SK-N-SH treated with all-trans-retinoic acid at 6 μM for 48 hours (cell line): ENCODE measurements around the gene GFI1B.

ENCODE experiments used
- ARNTL ChIP-seq: fragments of 450-650 bp; formaldehyde crosslinking; IDR thresholded peaks from 2 replicates; pipeline ENCODE4 v1.5.0; 2020; ENCODE audit warnings: low read depth, mild to moderate bottlenecking, moderate library complexity, borderline replicate concordance
- CSDC2 ChIP-seq: fragments of 250-450 bp; sonication (Bioruptor Pico); IDR thresholded peaks from 2 replicates; pipeline ENCODE4 v1.5.0; 2020; ENCODE audit warnings: mild to moderate bottlenecking, moderate library complexity
- GLIS3 ChIP-seq: fragments of 250-450 bp; sonication (Bioruptor Pico); IDR thresholded peaks from 2 replicates; pipeline ENCODE4 v1.5.0; 2020; ENCODE audit warnings: mild to moderate bottlenecking, moderate library complexity
- ISL1 ChIP-seq: fragments of 250-450 bp; sonication (Bioruptor Pico); IDR thresholded peaks from 2 replicates; pipeline ENCODE4 v2.1.2; 2022; ENCODE audit warnings: mild to moderate bottlenecking, moderate library complexity
- OSR1 ChIP-seq: fragments of 250-450 bp; sonication (Bioruptor Pico); IDR thresholded peaks from 2 replicates; pipeline ENCODE4 v1.8.0; 2022; ENCODE audit warnings: moderate library complexity, mild to moderate bottlenecking, inconsistent platforms
- RARB ChIP-seq: fragments of 250-450 bp; sonication (Bioruptor Pico); IDR thresholded peaks from 2 replicates; pipeline ENCODE4 v1.8.0; 2021; ENCODE audit warnings: mild to moderate bottlenecking, moderate library complexity
- SNAI2 ChIP-seq: fragments of 250-450 bp; sonication (Bioruptor Pico); IDR thresholded peaks from 2 replicates; pipeline ENCODE4 v1.5.0; 2020; ENCODE audit warnings: mild to moderate bottlenecking, moderate library complexity
- TCF4 ChIP-seq: fragments of 250-450 bp; sonication (Bioruptor Pico); IDR thresholded peaks from 2 replicates; pipeline ENCODE4 v1.8.0; 2021; ENCODE audit warnings: mild to moderate bottlenecking, moderate library complexity, borderline replicate concordance
- TSHZ2 ChIP-seq: fragments of 250-450 bp; sonication (Bioruptor Pico); IDR thresholded peaks from 2 replicates; pipeline ENCODE4 v1.5.0; 2020; ENCODE audit warnings: mild to moderate bottlenecking, moderate library complexity
- ZFP3 ChIP-seq: fragments of 250-450 bp; sonication (Bioruptor Pico); IDR thresholded peaks from 2 replicates; pipeline ENCODE4 v1.5.0; 2020; ENCODE audit warnings: mild to moderate bottlenecking, moderate library complexity
- ZFP30 ChIP-seq: fragments of 450-650 bp; formaldehyde crosslinking; IDR thresholded peaks from 2 replicates; pipeline ENCODE4 v1.5.0; 2022; ENCODE audit warnings: mild to moderate bottlenecking, moderate library complexity
- ZNF70 ChIP-seq: fragments of 450-650 bp; formaldehyde crosslinking; IDR thresholded peaks from 2 replicates; pipeline ENCODE4 v1.5.0; 2020; ENCODE audit warnings: mild to moderate bottlenecking, moderate library complexity

GRCh38 chr9:132947756-132948155 lies 30.7 kb upstream of the GFI1B start:
- TF ChIP-seq OSR1 (no peak), ZFP30 (CRISPR knock-in tag) (no peak), ARNTL (no peak), ISL1 (CRISPR knock-in tag) (no peak), RARB (no peak), GLIS3 (CRISPR knock-in tag) (no peak), TSHZ2 (CRISPR knock-in tag) (no peak), ZFP3 (CRISPR knock-in tag) (no peak), SNAI2 (CRISPR knock-in tag) (no peak), CSDC2 (CRISPR knock-in tag) (no peak), TCF4 (CRISPR knock-in tag) (no peak), ZNF70 (CRISPR knock-in tag) (no peak)
